ENCODE data around the gene ZCCHC14. TPM values are rescaled to one million over a fixed set of nuclear protein-coding genes. Genes with fewer than 3 reads are reported as not detected.

Gene ZCCHC14
- total RNA-seq, 1 donor from 2014 or later: 16.7 TPM

GRCh38 chr16:87464691-87465300 lies 28.0 kb downstream of the ZCCHC14 start:
- ATAC-seq: peak; percentile 85
- intact Hi-C loops (cut with micrococcal nuclease): no loop called here
- DNase-seq: peak; percentile 73

DNA sequence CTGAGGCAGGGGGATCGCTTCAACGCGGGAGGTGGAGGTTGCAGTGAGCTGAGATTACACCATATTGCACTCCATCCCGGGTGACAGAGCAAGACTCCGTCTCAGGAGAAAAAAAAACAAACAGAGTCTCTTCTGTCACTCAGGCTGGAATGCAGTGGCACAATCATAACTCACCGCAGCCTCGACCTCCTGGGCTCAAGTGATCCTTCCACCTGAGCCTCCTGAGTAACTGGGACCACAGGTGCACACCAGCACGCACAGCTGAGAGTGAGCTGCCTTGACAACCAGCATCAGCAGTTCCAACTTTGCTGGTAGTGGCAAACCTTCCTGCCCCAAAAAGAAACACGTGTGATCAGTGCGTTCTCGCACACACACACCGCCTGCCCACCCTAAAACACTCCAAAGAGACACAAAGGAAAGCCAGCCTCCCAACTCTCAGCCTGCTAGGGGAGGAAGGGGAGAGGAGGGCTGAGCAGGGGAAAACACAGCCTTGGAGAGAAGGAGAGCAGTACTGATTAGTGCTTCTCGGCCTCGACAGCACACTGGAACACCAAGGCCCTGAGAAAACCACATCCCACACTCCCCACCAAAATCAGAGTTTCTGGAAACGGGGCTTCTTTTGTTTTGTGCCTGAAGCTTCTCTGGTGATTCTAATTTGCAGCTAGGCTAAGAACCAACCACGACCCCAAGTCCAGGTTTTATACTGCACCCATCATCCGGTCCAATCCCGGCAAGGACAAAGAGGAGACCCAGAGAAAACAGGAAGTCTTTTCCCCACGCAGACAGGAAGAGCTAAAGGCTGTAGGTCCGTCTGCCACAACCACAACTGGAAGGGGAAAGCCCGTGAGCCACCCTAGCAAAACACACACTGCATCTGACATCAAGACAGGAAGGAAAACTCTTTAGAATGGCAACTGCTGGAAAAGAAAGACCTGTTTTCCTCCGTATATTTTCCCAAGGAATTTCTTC lies 28.8 kb downstream of the ZCCHC14 start:
- DNase-seq: no peak
- intact Hi-C loops (cut with micrococcal nuclease): no loop called here
- peak; percentile 53 for ATAC-seq

DNA sequence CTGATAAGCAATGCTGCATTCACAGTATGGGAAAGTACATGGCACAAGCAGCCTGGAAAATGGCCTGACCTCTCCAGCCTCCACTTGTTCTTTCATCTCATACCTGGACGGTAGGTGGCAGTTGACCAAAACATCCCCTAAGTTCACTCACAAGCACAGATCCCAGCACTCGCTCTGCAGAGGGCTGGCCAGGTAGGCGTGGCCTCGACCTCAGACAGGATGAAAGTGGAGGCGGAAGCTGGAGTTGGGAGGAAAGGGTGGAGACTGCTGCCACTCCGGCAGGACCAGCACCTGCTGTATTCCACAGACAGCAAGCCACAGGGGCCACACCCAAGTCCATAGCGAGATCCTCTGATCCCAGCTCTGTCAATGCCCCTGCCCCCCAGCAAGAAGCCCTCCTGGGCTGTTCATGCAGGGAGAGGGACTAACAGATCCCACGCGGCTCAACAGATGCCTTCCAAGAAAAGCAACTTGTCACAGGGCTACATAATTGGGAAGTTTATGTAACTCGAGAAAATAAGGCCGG lies 31.3 kb downstream of the ZCCHC14 start:
- intact Hi-C loops (cut with micrococcal nuclease): no loop called here
- DNase-seq (peak; percentile 74), ATAC-seq (peak; percentile 56)

GRCh38 chr16:87460936-87461335 lies 31.9 kb downstream of the ZCCHC14 start:
- DNase-seq (no peak), ATAC-seq (no peak)
- intact Hi-C loops (cut with micrococcal nuclease): no loop called here

DNA sequence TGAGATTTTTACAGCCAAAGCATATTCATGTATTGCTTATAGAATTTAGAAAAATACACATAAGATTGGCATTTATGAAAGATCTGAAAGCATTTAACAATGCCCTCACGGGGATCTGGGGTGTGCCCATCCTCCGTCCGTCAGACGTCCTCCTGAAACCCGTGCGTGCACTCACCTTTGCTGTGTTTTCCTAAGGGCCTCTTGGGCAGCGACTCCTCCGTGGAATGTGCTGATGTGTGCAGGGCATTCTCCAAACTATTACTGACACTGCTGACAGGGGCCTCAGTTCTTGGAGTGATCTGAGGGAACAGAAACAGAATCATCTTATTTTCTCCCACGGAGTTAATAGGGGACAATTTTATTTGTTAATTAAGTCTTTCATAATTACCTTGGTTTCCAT lies 33.0 kb downstream of the ZCCHC14 start:
- ATAC-seq (no peak), DNase-seq (no peak)
- intact Hi-C loops (cut with micrococcal nuclease): no loop called here

DNA sequence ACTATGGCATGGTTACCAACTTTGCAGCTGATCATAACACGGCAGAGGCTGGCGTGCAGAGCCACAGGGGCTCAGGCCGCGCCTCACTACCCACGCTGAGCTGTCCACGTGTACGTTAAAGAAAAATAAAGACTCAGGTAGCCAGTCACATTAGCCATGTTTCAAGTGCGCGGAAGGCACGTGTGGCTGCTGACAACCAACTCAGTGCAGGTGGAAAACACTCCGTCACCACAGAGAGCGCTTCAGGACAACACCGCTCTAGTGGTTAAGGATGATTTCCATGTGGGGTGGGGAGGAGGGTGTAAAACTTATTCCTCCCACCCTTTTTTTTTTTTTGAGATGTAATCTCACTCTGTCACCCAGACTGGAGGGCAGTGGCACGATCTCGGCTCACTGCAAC lies 33.8 kb downstream of the ZCCHC14 start:
- intact Hi-C loops (cut with micrococcal nuclease): no loop called here
- no peak for ATAC-seq
- DNase-seq: no peak

DNA sequence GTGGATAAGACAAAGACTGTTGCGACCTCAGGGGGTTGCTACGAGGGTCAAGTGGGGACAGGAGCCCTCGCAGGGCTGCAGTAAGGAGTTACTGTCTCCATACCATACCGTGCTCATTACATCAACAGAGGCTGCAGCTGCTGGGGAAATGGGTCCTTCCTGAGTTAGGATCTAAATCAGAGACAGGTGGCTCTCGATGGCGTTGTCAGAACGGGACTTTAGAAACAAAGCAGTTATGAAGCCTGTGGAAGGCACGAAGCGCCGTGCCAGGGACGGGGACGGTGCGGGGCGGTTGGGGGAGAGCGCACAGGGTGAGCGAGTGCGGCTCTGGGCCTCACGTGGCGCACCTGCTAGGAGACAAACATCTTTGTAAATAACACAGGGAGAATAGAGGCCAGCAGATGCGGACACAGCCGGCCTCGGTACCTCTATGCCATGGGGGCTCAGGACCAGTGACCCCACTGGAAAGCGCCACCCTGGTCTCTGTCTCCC lies 34.4 kb downstream of the ZCCHC14 start:
- intact Hi-C loops (cut with micrococcal nuclease): no loop called here
- ATAC-seq (no peak), DNase-seq (no peak)

DNA sequence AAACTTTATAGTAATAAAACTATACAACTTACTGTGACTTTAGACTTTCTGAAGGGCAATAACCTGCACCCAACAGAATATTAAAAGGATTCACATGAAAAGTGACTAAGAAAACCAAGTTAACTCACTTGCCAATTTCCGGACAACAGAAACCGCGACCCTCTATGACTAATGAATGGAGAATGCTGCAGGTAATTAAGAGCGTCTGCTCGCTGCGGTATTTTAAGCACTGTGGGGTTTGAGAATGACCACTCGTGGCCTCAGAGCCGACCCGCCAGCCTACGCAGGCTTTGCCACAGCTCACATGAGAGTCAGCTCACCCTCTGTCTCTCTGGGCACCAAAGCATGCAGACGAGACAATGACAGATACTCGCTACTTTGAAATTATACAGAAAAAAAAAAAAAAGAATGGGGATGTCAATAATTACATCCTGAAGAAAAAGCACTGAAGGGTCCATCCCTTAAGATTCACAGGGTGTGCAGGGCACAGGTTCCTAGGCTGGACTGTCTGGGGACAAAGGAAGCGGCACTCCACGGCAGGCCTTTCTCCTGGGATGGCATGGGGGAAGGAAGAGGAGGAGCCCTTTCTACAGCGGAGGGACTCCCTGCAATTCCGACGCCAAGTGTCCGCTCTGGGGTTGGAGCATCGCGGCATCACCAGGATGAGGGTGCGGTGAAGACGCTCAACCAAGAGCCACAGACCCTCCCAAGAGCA lies 35.0 kb downstream of the ZCCHC14 start:
- peak; percentile 48 for ATAC-seq
- intact Hi-C loops (cut with micrococcal nuclease): no loop called here
- DNase-seq: no peak

GRCh38 chr16:87457061-87457611 lies 35.7 kb downstream of the ZCCHC14 start:
- DNase-seq: no peak
- intact Hi-C loops (cut with micrococcal nuclease): no loop called here
- no peak for ATAC-seq

- DNase-seq: no peak
- no peak for ATAC-seq
- intact Hi-C loops (cut with micrococcal nuclease): no loop called here
Measured at GRCh38 chr16:87454391-87454790, 38.4 kb downstream of the ZCCHC14 start.

GRCh38 chr16:87453326-87453725 lies 39.5 kb downstream of the ZCCHC14 start:
- DNase-seq (no peak), ATAC-seq (no peak)
- intact Hi-C loops (cut with micrococcal nuclease): no loop called here

DNA sequence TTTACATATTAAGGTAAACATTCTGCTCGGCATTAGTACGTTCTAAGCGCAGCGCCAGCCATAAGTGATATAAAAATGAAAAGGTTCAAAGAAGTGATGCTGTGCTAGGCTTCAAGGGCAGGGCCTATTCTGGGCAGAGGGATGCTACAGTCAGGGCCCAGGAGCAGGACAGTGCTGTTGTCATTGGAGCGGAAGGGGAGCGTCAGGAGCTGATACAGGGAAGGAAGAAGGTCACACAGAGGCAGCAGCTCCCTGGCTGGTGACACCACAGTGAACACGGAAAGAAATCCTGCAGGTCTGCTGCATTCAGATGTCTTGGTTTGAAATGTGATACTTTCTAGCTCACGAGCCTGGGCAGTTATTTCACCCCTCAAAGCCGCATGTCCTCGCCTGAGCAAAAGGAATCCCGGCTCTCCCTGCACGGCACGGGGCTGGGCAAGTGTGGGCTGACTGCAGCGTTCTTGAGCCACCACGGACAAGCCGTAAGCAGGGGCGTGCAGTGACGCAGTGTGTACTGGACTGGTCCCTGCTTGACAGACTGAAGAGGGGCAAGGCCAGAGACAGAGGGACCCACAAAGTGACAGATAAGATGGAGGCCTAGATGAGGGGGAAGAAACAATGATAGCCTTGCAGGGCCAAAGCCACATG lies 41.1 kb downstream of the ZCCHC14 start:
- DNase-seq: no peak
- peak; percentile 18 for ATAC-seq
- intact Hi-C loops (cut with micrococcal nuclease): no loop called here

DNA sequence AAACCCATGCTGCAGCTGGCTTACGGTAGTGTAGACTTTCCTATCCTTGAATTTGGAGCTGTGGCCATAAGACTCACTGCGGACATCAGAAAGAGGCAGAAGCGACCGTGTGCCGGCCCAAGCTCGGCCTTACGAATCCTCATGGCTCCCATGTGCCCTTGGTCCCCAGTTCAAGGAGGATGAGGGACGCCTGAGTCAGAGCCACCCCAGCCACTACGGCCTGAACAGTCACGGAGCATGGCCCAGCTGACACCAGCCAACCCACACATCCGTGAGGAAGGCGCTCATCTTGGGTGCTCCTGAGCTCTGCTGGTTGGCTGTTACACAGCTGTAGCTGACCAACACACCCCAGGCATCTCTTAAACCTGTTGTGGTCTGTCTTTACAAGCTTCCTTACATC lies 44.0 kb downstream of the ZCCHC14 start:
- intact Hi-C loops (cut with micrococcal nuclease): no loop called here
- ATAC-seq: no peak
- DNase-seq: no peak

DNA sequence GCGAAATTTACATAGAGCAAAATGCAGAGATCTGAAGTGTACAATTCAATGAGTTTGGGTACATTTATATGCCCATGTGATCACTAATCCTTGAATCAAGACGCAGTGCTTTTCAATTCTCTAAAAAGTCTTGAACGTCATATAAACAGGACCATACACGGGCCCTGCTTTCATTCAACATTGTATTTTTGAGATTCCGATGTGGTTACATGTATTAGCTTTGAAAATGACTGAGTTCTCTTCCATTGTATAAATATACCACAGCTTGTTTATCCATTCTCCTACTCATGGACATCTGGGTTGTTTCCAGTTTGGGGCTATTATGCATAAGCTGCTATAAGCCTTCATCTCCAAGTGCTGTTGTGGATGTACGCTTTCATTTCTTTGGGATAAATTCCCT lies 45.5 kb downstream of the ZCCHC14 start:
- ATAC-seq (no peak), DNase-seq (no peak)
- intact Hi-C loops (cut with micrococcal nuclease): no loop called here

- DNase-seq (no peak), ATAC-seq (no peak)
- intact Hi-C loops (cut with micrococcal nuclease): no loop called here
Measured at GRCh38 chr16:87446479-87446878, 46.3 kb downstream of the ZCCHC14 start.

DNA sequence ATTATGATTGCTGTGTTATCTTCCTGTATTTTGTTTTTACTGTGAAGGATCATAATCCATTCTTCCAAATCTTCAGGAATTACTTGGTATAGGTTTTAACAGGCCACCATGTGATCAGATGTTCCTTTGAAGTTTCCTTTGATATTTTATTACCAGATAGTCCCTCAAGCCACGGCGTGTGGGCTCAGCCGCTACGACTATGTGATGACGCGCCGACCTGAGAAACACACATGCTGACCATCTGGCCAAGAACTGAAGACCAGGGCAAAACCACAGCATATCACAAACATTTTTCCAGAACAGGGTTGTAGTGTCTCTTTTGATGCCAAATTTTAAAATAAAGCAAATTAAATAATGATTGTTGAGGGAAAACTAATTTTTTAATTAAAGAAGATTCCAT lies 47.3 kb downstream of the ZCCHC14 start:
- intact Hi-C loops (cut with micrococcal nuclease): no loop called here
- ATAC-seq (no peak), DNase-seq (no peak)

DNA sequence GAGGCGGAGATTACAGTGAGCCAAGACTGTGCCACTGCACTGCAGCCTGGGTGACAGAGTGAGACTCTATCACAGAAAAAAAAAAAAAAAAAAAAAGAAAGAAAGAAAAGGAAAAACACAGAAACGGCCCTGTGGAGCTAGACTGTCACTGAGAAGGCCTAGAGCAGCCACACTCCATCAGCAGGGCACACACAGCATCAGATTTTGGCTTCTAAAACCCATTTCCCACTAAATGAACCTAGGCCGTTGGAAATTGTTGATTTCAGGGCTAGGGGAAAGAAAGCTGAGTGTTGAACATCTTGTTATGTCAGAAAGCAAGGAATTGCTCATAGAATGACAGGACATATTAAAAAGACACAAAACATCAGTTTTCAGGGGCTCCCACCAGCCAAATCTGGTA lies 48.9 kb downstream of the ZCCHC14 start:
- intact Hi-C loops (cut with micrococcal nuclease): no loop called here
- ATAC-seq: no peak
- no peak for DNase-seq

DNA sequence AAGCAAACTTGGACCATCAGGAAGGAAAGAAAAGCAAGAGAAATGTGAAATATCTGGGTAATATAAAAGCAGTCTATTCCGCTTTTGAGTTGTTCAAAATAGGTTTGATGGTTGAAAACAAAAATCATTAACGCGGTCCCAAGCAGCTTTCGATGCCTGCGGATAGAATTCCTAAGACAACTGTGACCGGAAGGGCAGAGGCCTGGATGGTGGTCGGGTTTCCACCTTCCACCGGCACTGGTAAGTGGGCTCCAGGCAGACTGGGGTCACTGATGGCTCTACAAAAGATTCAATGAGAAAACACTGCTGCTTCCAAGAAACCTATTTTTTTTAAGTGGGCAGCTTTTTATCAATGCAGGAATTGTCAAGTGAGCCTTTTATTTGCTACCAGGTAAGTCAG lies 49.8 kb downstream of the ZCCHC14 start:
- no peak for ATAC-seq

GRCh38 chr16:87442581-87442966 lies 50.2 kb downstream of the ZCCHC14 start:
- DNase-seq (no peak), ATAC-seq (no peak)
- intact Hi-C loops (cut with micrococcal nuclease): no loop called here

More for the DNA sequence above, 49.8 kb downstream of the ZCCHC14 start:
- intact Hi-C loops (cut with micrococcal nuclease): no loop called here
- no peak for DNase-seq
